ENCODE results near the gene PALM3. TPM values are rescaled to one million over a fixed set of nuclear protein-coding genes. Genes with fewer than 3 reads are reported as not detected.

The PALM3 gene
- total RNA-seq, 4 donors from 2014 or later: 0.32 to 0.42 TPM; not detected in 2

DNA sequence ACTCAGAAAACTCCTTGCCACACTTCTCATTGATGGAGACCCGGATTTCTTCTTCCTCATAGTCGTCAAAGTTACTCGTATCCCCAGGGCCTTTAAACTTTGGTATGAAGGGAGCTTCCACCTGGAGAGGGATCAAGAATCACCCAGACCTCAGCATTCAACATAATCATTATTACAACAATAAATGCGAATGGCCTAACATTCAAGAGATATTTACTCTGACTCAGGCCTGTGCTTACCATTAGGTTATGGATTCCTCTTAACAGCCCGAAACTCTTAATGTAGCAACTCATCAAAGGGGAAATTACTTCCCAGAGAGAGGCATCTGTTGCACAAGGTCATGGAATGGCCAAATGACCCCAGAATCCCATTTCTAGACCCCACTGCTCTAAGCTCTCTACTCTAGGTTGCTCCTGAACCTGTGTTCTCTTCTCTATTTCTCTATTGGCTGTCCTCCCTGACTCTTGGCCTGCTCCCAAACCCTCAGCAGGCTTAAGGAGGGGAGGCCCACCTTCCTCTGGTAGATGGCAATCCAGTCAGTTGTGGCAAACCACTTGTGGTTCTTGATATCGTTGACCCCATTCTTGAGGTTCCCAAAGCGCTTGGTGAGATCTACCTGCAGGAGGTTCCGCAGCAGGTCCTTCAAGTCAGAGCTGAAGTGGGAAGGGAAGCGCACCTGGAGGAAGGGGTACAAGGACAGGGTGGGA lies 31.4 kb upstream of the PALM3 start:
- intact Hi-C loops (cut with DNase I): no loop called here
- Histone ChIP-seq H3K36me3 (peaks cover 22 to 40% (median 31%) of the 10 kb centered on the region in 4 donors), H3K4me1 (peaks cover 16 to 26% (median 21%) of the 10 kb centered on the region in 4 donors), H3K27me3 (no peaks in the 10 kb centered on the region), H3K4me3 (no peak overlapping the region), H3K9me3 (peaks cover 0 to 10% (median 7%) of the 10 kb centered on the region in 4 donors), H3K27ac (replicated peaks in 1 of 4) (no peak overlapping the region)
- TF ChIP-seq, protein P1, sequence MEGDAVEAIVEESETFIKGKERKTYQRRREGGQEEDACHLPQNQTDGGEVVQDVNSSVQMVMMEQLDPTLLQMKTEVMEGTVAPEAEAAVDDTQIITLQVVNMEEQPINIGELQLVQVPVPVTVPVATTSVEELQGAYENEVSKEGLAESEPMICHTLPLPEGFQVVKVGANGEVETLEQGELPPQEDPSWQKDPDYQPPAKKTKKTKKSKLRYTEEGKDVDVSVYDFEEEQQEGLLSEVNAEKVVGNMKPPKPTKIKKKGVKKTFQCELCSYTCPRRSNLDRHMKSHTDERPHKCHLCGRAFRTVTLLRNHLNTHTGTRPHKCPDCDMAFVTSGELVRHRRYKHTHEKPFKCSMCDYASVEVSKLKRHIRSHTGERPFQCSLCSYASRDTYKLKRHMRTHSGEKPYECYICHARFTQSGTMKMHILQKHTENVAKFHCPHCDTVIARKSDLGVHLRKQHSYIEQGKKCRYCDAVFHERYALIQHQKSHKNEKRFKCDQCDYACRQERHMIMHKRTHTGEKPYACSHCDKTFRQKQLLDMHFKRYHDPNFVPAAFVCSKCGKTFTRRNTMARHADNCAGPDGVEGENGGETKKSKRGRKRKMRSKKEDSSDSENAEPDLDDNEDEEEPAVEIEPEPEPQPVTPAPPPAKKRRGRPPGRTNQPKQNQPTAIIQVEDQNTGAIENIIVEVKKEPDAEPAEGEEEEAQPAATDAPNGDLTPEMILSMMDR (IDR thresholded peaks at IDR 0.05): no peak
- no peak for TF ChIP-seq POLR2A (IDR thresholded peaks at IDR 0.05; ENCODE audit: low read depth)
- DNase-seq (ENCODE audit: extremely low spot score): no peak
- 95% methylated on average over 9 of the region's 9 CpGs for WGBS

DNA sequence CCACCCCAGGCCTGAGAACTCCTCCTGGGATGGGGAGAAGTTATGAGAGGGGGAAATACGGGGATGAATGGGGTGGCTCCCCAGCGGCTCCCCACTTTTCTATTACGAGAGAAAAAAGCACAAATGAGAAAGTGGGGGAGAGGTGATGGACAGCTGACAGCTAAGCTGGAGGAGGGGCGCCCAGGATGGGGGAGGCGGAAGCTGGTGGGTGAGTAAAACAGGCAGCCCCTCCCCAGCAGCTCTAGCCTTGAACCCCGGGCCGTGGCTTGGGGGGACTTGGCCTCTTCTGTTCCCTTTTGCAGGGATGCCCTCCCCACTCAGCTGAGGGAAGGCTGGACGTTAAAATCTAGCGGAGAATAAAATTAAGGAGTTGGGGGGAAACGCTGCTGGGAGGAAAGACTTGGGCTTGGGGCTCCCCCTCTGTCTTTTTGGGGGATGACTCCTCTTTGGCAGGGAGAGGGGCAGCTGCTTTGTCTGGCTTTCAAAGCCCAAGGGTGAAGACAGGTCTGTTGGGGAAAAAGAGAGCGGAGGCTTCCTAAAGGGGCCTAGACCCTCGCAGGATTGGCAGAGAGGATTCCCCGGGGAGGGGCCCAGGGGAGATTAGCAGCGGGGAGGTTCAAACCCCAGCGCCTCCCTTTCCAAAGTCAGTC lies 30.1 kb upstream of the PALM3 start:
- Histone ChIP-seq H3K9me3 (peaks cover 0 to 10% (median 7%) of the 10 kb centered on the region in 4 donors), H3K4me3 (peak overlapping the region; percentile 72 to 80 (median 75)), H3K4me1 (peaks cover 16 to 37% (median 21%) of the 10 kb centered on the region in 4 donors), H3K27me3 (no peaks in the 10 kb centered on the region), H3K36me3 (peaks cover 16 to 40% (median 28%) of the 10 kb centered on the region in 4 donors), H3K27ac (replicated peaks in 1 of 4) (peak overlapping the region; percentile 94 to 97 (median 94))
- WGBS: 21% methylated on average over 15 of the region's 15 CpGs
- no peak for DNase-seq (ENCODE audit: extremely low spot score)
- no peak for TF ChIP-seq EP300 (IDR thresholded peaks at IDR 0.05)
- TF ChIP-seq POLR2A (IDR thresholded peaks at IDR 0.05; ENCODE audit: low read depth): no peak
- TF ChIP-seq, protein P1 (IDR thresholded peaks at IDR 0.05): no peak
- no peak for TF ChIP-seq POLR2AphosphoS5 (IDR thresholded peaks at IDR 0.05)
- intact Hi-C loops (cut with DNase I): no loop called here

DNA sequence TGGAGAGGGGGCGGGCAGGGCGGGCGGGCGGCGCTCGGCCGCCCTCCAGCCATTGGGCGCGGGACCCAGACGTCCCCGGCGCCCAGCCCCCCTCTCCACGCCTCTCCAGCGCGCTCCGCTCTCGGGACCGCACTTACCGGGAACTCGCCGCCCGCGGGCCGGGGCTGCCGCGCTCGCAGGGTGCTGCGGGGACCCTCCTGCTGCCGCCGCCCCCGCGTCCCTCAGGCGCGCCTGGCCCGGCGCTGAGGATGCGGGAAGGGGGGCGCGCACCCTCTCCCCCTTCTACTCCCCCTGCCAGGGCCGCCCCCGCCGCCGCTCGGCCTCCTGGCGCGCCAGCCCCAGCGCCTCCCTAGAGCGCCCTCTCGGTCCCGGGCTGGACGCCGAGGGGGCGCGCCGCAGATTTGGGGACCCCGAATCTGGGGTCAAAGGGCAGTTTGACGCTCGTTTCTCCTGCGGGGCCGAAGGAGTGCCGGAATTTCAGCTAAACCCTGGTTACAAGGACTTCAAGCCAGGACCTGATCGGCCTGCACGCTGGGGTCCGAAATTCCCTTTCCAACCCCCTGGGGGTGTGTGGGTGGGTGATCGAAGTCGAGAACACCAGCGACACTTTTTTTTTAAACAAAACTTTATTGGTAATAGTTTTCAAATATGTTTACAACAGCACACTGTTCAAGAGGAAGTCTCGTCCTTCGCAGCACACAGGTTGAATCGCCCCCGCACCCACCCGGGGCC lies 29.4 kb upstream of the PALM3 start:
- 0% methylated on average over 11 of the region's 72 CpGs for WGBS
- no peak for DNase-seq (ENCODE audit: extremely low spot score)
- Histone ChIP-seq H3K36me3 (peaks cover 9 to 36% (median 23%) of the 10 kb centered on the region in 4 donors), H3K4me3 (peak overlapping the region; percentile 72 to 80 (median 75)), H3K27me3 (no peaks in the 10 kb centered on the region), H3K9me3 (peaks cover 0 to 10% (median 7%) of the 10 kb centered on the region in 4 donors), H3K27ac (replicated peaks in 1 of 4) (peak overlapping the region; percentile 94 to 97 (median 94)), H3K4me1 (peaks cover 16 to 37% (median 21%) of the 10 kb centered on the region in 4 donors)
- TF ChIP-seq, protein P1 (IDR thresholded peaks at IDR 0.05): peak in 2 of 3 experiments; percentile 20 to 29
- TF ChIP-seq EP300 (IDR thresholded peaks at IDR 0.05) (no peak), POLR2A (IDR thresholded peaks at IDR 0.05; ENCODE audit: low read depth) (peak; percentile 40), POLR2AphosphoS5 (IDR thresholded peaks at IDR 0.05) (peak; percentile 66 to 89)
- intact Hi-C loops (cut with DNase I): no loop called here

DNA sequence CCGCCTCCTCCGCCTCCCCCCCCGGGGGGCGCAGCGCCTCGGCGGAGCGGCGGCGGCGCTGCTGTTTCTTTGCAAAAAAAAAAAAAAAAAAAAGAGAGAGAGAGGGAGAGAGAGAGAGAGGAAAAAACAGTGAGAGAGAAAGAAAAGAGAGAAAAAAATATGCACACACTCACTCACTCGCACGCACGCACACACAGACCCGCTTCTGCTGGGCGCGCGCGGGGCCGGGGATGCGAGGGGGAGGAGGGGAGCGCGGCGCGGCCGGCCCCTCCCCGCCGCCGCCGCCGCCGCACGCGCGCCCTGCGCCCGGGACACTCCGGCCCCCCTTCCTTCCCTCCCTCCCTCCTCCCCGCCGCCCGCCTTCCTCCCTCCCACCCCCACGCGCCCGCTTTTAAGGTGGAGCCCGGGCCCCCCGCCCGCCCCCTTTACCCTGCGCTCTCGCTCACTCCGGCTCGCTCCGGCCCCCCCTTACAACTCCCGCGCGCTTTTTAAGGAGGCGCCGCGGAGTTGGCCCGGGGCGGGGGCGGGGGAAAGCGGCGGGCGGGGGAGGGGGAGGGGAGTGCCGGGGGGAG lies 28.7 kb upstream of the PALM3 start, which contains the start of gene SAMD1:
Gene SAMD1, minus strand, starts transcription at position 243 of the 572 bp plus-strand sequence.
- Histone ChIP-seq H3K4me3 (peak within 1 kb of the TSS; percentile 72 to 80 (median 75)), H3K27me3 (no peaks in the 10 kb centered on the region), H3K9me3 (peaks cover 0 to 10% (median 7%) of the 10 kb centered on the region in 4 donors), H3K27ac (replicated peaks in 1 of 4) (peak within 1 kb of the TSS; percentile 94 to 97 (median 94)), H3K4me1 (peaks cover 16 to 37% (median 22%) of the 10 kb centered on the region in 4 donors), H3K36me3 (peaks cover 8 to 31% (median 19%) of the 10 kb centered on the region in 4 donors)
- TF ChIP-seq POLR2A (IDR thresholded peaks at IDR 0.05; ENCODE audit: low read depth) (no peak), EP300 (IDR thresholded peaks at IDR 0.05) (no peak), POLR2AphosphoS5 (IDR thresholded peaks at IDR 0.05) (no peak)
- TF ChIP-seq, protein P1 (IDR thresholded peaks at IDR 0.05): no peak
- intact Hi-C loops (cut with DNase I): no loop called here
- peak; percentile 97 for DNase-seq (ENCODE audit: extremely low spot score)
- WGBS: under 1% methylated on average over 27 of the region's 65 CpGs
